CD4-positive, alpha-beta T cell treated with Interleukin-21 for 1 hour (primary cell): Measurements from ENCODE around the gene PLEKHA8.
A peak's percentile ranks its signal among the peaks of the same experiment; 100 is the strongest.

Experiments used
- DNase-seq: peaks from one replicate; pipeline ENCODE4 v3.0.0-alpha.2; 2020

The PLEKHA8 gene, protein sequence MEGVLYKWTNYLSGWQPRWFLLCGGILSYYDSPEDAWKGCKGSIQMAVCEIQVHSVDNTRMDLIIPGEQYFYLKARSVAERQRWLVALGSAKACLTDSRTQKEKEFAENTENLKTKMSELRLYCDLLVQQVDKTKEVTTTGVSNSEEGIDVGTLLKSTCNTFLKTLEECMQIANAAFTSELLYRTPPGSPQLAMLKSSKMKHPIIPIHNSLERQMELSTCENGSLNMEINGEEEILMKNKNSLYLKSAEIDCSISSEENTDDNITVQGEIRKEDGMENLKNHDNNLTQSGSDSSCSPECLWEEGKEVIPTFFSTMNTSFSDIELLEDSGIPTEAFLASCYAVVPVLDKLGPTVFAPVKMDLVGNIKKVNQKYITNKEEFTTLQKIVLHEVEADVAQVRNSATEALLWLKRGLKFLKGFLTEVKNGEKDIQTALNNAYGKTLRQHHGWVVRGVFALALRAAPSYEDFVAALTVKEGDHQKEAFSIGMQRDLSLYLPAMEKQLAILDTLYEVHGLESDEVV

DNA sequence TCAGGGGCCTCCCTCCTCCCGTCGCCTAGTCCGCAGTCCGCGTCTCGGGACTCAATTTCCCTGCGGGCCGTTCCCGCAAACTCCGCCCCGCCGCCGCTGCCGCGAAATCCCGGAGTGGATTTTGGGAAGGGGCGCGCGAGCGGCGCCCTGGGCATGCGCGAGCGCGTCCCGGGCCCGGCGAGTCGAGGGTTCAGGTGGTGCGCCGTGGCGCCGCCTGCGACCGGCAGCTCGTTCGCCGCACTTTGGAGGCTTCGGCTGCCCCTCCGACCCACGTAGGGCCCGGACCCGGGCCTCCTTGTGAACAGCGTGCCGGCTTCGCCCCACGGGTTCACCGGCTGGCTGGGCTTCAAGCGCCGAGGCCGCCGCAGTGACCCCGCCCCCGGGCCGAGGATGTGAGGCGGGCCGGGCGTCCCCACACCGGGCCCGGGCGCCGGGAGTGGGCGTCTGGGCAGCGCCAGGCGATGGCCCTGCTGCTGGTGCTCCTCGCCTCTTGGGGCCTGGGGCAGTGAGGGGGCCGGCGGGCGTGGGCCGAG, at the start of gene PLEKHA8:
Gene PLEKHA8 (plus strand): TSS at position 197 of the 533 bp plus-strand sequence. CDS start 351 bp downstream, outside the sequence.
- peak; percentile 93 for DNase-seq

GRCh38 chr7:29980151-29980550, 48.1 kb upstream of the PLEKHA8 start:
- DNase-seq = no peak

DNA sequence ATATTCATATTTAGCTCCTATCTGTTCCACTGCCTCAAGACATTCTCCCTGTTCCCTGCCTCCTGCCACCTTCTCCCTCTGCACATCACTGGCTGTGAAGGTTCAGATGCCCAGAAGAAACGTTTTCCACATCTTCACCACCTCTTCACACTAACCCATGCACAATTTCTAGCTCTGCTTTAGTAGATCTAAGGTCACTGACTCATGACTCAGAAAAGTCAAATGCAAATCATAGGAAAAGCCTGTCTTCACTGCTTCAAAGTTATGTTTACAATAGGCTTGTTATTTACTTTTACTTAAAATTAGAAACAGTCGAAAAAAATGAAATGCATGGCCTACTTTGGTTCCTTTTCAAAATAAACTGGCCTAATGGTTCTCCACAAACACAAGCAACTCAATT, 41.1 kb upstream of the PLEKHA8 start:
- DNase-seq = no peak

DNA sequence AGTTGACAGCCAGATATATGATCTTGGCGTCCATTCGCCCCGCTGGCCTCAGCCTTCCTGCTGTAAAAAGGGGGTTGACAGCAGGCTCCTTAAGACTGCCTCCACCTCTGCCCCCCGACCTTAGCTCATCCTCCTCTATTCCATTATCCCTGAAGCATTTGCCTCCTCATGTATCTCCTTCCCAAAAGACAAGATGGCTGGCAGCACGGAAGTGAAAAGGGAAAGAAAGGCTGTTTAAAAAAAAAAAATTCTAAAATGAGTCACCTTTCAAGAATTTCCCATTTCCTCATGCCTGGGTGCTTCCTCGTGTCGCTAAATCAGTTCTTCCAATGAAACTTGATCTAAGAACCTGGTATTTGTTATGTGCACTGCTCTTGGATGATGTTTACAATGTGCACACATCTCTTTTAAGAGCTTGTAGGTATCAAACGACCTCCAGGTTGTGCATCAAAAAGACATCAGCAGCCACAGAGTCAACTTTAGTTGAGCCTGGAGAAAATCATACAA, 40.3 kb upstream of the PLEKHA8 start:
- no peak for DNase-seq

DNA sequence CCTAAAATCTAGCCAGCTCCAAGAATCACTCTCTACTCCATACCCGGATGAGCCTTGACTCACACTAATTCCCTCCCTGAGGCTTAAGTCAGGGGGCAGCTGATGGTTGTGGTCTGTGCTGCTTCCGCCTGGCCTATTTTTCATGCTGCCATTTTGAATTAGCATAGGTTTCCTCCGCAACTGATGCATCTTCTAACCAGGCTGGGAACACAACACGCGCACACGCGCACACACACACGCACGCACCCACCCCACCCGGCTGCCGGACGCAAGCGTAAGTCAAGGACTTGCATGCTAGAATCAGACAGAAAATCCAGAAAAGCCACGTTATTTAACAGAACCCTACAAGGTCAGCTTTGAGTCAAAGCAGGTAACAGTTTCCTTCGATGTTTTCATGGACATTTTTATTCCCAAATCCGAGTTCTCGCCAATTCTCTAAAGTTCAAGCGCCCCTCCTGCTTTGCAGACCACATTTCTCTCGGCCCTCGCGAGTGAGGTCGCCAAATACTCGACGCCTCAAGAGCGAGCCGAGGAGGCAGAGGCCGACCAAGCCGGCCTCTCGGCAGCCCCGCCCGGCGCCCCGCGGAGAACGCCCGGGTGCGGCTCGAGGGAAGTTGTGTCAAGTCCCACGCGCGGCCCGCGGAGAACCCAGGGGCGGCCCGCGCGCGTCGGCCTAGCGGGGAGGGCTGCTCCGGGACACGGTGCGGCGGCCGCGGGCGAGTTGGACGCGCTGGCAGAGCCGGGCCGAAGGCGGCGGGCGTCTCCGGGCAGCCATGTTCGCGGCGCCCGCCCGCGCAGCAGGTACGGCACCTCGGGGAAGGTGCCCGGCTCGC, 39.6 kb upstream of the PLEKHA8 start:
- DNase-seq = peak; percentile 18

GRCh38 chr7:29989257-29989995, 38.8 kb upstream of the PLEKHA8 start, which contains the start of gene SCRN1:
SCRN1 (minus strand) TSS chr7:29989801; CDS start chr7:29969067, 20,734 bp downstream.
- peak; percentile 5 for DNase-seq

- DNase-seq = no peak
Observed at GRCh38 chr7:29990931-29991330, 37.3 kb upstream of the PLEKHA8 start.

GRCh38 chr7:29991937-29992336, 36.3 kb upstream of the PLEKHA8 start:
- DNase-seq = no peak

DNA sequence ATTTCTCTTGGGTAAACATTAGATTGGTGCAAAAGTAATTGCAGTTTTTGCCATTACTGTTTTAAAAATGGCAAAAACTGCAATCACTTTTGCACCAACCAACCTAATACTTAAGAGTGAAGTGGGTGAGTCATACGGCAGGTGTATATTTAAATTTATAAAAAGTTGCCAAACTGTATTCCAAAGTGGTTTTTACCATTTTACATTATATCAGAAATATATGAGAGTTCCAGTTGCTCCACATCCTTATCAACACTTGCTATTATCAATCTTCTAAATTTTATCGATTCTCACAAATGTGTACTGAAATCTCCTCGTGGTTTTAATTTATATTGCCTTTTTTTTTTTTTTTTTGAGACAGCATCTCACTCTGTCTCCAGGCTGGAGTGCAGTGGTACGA, 35.1 kb upstream of the PLEKHA8 start:
- DNase-seq = no peak

GRCh38 chr7:29995652-29996051, 32.6 kb upstream of the PLEKHA8 start:
- DNase-seq = no peak

DNA sequence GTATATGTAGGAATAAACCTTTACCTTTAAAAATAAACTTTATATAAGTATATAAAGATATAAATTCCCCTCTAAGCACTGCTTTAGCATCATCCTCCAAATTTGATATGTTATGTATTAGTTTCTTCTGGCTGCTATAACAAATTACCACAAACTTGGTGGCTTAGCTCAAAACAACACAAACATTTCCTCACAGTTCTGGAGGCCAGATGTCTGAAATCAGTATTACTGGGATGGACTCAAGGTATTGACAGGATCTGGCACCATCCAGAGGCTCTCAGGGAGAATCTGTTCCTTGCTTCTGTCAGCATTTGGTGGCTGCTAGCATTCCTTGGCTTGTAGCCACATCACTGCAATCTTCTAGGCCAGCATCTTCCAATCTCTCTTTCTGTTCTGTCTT, 31.9 kb upstream of the PLEKHA8 start:
- DNase-seq = no peak

- no peak for DNase-seq
Observed at GRCh38 chr7:29998489-29998888, 29.7 kb upstream of the PLEKHA8 start.

DNA sequence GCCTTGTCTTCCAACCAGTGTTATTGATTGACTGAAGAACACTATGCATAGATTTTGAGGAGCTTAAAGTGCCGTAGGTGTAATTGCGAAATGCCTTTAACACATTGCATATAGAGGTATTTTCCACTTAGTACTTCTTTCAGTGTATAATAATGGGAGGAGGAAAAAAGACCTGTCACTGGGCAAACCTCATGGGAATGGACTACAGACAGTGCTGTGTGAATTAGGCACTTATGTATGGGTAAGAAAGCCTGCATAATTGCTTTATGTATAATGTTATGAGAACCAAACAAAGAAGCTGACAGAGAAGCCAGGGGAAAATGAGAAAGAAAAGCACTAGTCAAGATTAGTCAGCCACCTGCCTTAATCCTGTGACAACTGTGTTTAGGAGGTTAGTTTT, 26.2 kb upstream of the PLEKHA8 start:
- DNase-seq = no peak

DNA sequence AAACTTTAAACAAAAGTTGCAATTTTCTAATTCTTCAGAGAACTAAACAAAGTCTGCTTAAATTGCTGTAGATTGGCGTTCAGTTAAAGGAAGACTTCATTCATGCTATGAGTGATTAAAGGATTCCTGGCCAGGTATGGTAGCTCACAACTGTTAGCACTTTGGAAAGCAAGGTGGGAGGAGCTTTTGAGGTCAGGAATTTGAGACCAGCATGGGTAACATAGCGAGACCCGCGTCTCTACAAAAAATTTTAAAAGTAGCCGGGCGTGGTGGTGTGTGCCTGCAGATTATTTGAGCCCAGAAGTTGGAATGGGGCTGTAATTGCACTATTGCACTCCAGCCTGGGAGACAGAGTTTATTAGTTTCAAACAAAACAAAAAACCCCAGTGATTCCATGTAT, 25.1 kb upstream of the PLEKHA8 start:
- DNase-seq = no peak

GRCh38 chr7:30005464-30005863, 22.7 kb upstream of the PLEKHA8 start:
- DNase-seq = no peak

- no peak for DNase-seq
Observed at GRCh38 chr7:30010021-30010420, 18.2 kb upstream of the PLEKHA8 start.

DNA sequence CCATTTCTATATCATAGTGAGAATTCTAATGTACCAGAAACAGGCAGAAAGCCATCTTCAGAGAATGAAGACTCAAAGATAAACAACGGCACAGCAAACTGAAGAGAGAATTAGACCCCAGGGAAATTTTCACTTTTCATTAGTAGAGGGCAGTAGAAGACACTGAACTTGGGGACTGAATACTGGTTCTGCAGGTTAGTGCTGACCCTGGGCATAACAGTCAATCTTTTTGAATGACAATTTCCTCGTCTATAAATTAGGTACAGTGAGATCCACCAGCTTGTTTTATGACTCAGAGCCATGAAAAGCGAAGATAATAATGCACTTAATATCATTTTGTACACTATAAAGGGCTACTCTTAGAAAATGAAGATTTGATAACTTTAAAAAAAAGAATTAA, 15.5 kb upstream of the PLEKHA8 start:
- DNase-seq = no peak

- DNase-seq = no peak
Observed at GRCh38 chr7:30018451-30018850, 9.8 kb upstream of the PLEKHA8 start.

- DNase-seq = no peak
Observed at GRCh38 chr7:30019387-30019786, 8.8 kb upstream of the PLEKHA8 start.

GRCh38 chr7:30019960-30020359, 8.3 kb upstream of the PLEKHA8 start:
- DNase-seq = no peak

DNA sequence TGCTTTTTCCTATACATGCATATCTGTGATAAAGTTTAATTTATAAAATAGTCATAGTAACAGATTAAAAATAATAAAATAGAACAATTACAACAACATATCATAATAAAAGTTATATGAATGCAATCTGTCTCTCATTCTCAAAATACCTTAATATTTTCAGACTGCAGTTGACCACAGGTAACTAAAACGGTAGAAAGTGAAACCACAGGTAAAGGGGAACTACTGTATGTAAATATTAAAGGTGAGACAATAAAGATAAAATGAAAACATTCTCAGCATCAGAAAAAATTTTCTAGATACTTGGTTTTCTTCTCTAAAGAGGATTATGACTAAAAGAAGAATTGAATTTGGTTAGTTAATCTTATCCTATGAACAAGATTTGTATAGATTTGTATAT, 7.7 kb upstream of the PLEKHA8 start:
- no peak for DNase-seq

GRCh38 chr7:30022991-30023390, 5.2 kb upstream of the PLEKHA8 start:
- DNase-seq = no peak

GRCh38 chr7:30023524-30023923, 4.7 kb upstream of the PLEKHA8 start:
- DNase-seq = no peak
